HFFc6 (cell line): ENCODE data around the gene POLR1C. TPM values are rescaled to one million over a fixed set of nuclear protein-coding genes. Genes with fewer than 3 reads are reported as not detected.

Source experiments
- DNase-seq: peaks from one replicate; pipeline ENCODE4 v3.0.0-alpha.2; 2018
- H3K27ac Mint-ChIP-seq: 2 replicates; pipeline ENCODE4 v1.8.0; 2020; ENCODE audit warnings: mild to moderate bottlenecking, mixed read lengths
- H3K27me3 Mint-ChIP-seq: 2 replicates; pipeline ENCODE4 v1.8.0; 2021; ENCODE audit warnings: mild to moderate bottlenecking, moderate library complexity, mixed read lengths; ENCODE audit not compliant: insufficient read depth
- H3K36me3 Mint-ChIP-seq: 2 replicates; pipeline ENCODE4 v1.8.0; 2021; ENCODE audit warnings: low read depth, mixed read lengths
- H3K4me1 Mint-ChIP-seq: 2 replicates; pipeline ENCODE4 v1.8.0; 2020; ENCODE audit warnings: low read depth, mixed read lengths
- H3K4me3 Mint-ChIP-seq: 2 replicates; pipeline ENCODE4 v1.8.0; 2020; ENCODE audit warnings: mild to moderate bottlenecking, moderate library complexity, mixed read lengths
- H3K9me3 Mint-ChIP-seq: 2 replicates; pipeline ENCODE4 v1.8.0; 2020; ENCODE audit warnings: mild to moderate bottlenecking, mixed read lengths
- total RNA-seq, 6 experiments: library from RNA; stranded (reverse); fragmentation: NEBNext Ultra II Directional; extraction: Animal tissue kit (Norgen Biotek cat#: 25700); gene quantifications; 2 replicates in 1 of 6; 3 replicates in 5 of 6; pipeline ENCODE4 v1.2.3, GENCODE V29; 2021
- TF ChIP-seq, protein P1 (sequence below): fragments of 200-600 bp; sonication (generic); IDR thresholded peaks from 2 replicates; pipeline ENCODE4 v1.5.0; 2021; ENCODE audit warnings: antibody characterized with exemption, mild to moderate bottlenecking

Gene POLR1C
- total RNA-seq, 6 experiments from 2014 or later, result 43.5 to 66.9 (median 53.8) TPM

GRCh38 chr6:43469947-43470346, 46.9 kb upstream of the POLR1C start:
- no peak for DNase-seq
- Mint-ChIP-seq H3K4me1 (0 out of 2 replicates have a peak, but pooled peaks cover 5% of the 10 kb centered on the region), H3K4me3 (no peak overlapping the region), H3K36me3 (no peaks in the 10 kb centered on the region), H3K9me3 (no peaks in the 10 kb centered on the region), H3K27ac (no peak overlapping the region), H3K27me3 (peaks cover 7% of the 10 kb centered on the region; the same call in 1 of the 2 replicates)
- TF ChIP-seq, protein P1, sequence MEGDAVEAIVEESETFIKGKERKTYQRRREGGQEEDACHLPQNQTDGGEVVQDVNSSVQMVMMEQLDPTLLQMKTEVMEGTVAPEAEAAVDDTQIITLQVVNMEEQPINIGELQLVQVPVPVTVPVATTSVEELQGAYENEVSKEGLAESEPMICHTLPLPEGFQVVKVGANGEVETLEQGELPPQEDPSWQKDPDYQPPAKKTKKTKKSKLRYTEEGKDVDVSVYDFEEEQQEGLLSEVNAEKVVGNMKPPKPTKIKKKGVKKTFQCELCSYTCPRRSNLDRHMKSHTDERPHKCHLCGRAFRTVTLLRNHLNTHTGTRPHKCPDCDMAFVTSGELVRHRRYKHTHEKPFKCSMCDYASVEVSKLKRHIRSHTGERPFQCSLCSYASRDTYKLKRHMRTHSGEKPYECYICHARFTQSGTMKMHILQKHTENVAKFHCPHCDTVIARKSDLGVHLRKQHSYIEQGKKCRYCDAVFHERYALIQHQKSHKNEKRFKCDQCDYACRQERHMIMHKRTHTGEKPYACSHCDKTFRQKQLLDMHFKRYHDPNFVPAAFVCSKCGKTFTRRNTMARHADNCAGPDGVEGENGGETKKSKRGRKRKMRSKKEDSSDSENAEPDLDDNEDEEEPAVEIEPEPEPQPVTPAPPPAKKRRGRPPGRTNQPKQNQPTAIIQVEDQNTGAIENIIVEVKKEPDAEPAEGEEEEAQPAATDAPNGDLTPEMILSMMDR, result no peak

DNA sequence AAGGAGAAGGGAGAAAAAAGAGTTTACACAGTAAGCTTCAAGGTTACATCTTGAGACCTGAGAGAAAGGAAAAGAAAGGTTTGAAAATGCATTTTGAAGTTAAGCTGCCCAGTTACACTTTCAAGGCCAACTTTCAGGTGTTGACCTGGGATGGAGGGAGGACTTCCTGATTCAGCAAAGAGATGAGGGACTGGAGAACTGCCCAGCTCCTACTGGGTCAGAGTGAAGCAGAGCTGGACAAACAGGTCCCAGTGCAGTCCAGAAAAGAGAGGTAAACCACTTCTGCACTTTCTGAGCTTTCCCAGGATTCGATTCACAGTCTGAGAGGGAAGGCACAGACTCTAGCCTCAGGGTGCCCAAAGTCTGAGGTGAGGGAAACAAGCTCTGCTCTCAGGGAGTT, 45.5 kb upstream of the POLR1C start:
- no peak overlapping the region for H3K27ac Mint-ChIP-seq

GRCh38 chr6:43472515-43472914, 44.4 kb upstream of the POLR1C start:
- peaks cover 3% of the 10 kb centered on the region; the same call in 1 of the 2 replicates for H3K27me3 Mint-ChIP-seq
- no peak for DNase-seq
- no peaks in the 10 kb centered on the region for H3K36me3 Mint-ChIP-seq
- TF ChIP-seq, protein P1, result no peak
- H3K9me3 Mint-ChIP-seq, result no peaks in the 10 kb centered on the region
- no peak overlapping the region for H3K27ac Mint-ChIP-seq
- H3K4me1 Mint-ChIP-seq, result peaks cover 11% of the 10 kb centered on the region
- no peak overlapping the region for H3K4me3 Mint-ChIP-seq

More for the DNA sequence above, 45.5 kb upstream of the POLR1C start:
- Mint-ChIP-seq H3K9me3 (no peaks in the 10 kb centered on the region), H3K4me3 (no peak overlapping the region), H3K36me3 (no peaks in the 10 kb centered on the region), H3K4me1 (no peaks in the 10 kb centered on the region), H3K27me3 (peaks cover 7% of the 10 kb centered on the region; the same call in 1 of the 2 replicates)
- DNase-seq, result no peak
- TF ChIP-seq, protein P1, result no peak

GRCh38 chr6:43475516-43475915, 41.4 kb upstream of the POLR1C start:
- Mint-ChIP-seq H3K27ac (no peak overlapping the region), H3K9me3 (no peaks in the 10 kb centered on the region), H3K4me1 (peaks cover 29% of the 10 kb centered on the region), H3K36me3 (peaks cover 5% of the 10 kb centered on the region; the same call in 1 of the 2 replicates), H3K4me3 (no peak overlapping the region), H3K27me3 (no peaks in the 10 kb centered on the region; the same call in 1 of the 2 replicates)
- no peak for DNase-seq
- TF ChIP-seq, protein P1, result no peak

DNA sequence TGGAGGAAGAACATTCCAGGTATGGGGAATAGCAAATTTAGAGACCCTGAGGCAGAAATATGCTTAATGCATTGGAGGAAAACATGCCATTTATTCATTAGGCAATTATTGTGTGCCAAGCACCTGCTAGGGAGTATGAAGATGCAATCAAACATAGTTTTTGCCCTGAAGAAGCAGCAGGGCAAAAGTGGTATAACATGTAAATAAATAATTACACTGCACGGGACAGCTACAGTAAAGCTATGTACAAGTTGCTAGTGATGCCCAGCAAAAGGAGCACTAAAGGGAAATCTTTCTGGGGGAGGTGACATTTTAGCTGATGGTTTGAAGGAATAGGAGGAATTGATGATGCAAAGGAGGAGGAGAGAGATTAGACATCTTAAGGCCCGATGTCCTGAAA, 40.1 kb upstream of the POLR1C start:
- peaks cover 39% of the 10 kb centered on the region for H3K4me1 Mint-ChIP-seq
- peak overlapping the region; percentile 90 for H3K27ac Mint-ChIP-seq
- H3K9me3 Mint-ChIP-seq, result no peaks in the 10 kb centered on the region
- DNase-seq, result no peak
- peaks cover 8% of the 10 kb centered on the region for H3K36me3 Mint-ChIP-seq
- H3K4me3 Mint-ChIP-seq, result peak overlapping the region; percentile 99
- no peaks in the 10 kb centered on the region; the same call in 1 of the 2 replicates for H3K27me3 Mint-ChIP-seq
- TF ChIP-seq, protein P1, result no peak
